Medulla oblongata (tissue), 1 donor: ENCODE data around the gene RAPGEF6.
"Not testable (repeated sequence)": the region's sequence is repeated elsewhere in the genome, so short reads cannot be mapped to it uniquely, and the experiment has no call there.

Source experiments
- DNase-seq: peaks from one replicate; pipeline ENCODE4 v3.0.0-alpha.2; 2015; ENCODE audit errors: extremely low spot score

Gene RAPGEF6

GRCh38 chr5:131610198-131611063 is 24.6 kb downstream of the RAPGEF6 start:
- no peak for DNase-seq

- DNase-seq: no peak
These were observed 25.3 kb downstream of the RAPGEF6 start for GRCh38 chr5:131609774-131610173.

- DNase-seq: no peak
These were observed 26.4 kb downstream of the RAPGEF6 start for GRCh38 chr5:131608597-131608996.

- no peak for DNase-seq
These were observed 27.0 kb downstream of the RAPGEF6 start for GRCh38 chr5:131607903-131608540.

GRCh38 chr5:131607418-131607817 is 27.6 kb downstream of the RAPGEF6 start:
- no peak for DNase-seq

- DNase-seq: no peak
These were observed 29.9 kb downstream of the RAPGEF6 start for GRCh38 chr5:131605086-131605485.

- DNase-seq: no peak
These were observed 39.7 kb downstream of the RAPGEF6 start for GRCh38 chr5:131595088-131596033.

- no peak for DNase-seq
These were observed 41.1 kb downstream of the RAPGEF6 start for GRCh38 chr5:131593921-131594320.

GRCh38 chr5:131593436-131593835 is 41.6 kb downstream of the RAPGEF6 start:
- not testable (repeated sequence) for DNase-seq

GRCh38 chr5:131589510-131590348 is 45.3 kb downstream of the RAPGEF6 start:
- DNase-seq: peak; percentile 80

- no peak for DNase-seq
These were observed 47.5 kb downstream of the RAPGEF6 start for GRCh38 chr5:131587541-131587940.

- DNase-seq: no peak
These were observed 53.3 kb downstream of the RAPGEF6 start for GRCh38 chr5:131581702-131582101.

GRCh38 chr5:131579917-131580671 is 54.9 kb downstream of the RAPGEF6 start:
- DNase-seq: no peak

- DNase-seq: no peak
These were observed 59.3 kb downstream of the RAPGEF6 start for GRCh38 chr5:131575660-131576227.

- DNase-seq: no peak
These were observed 63.3 kb downstream of the RAPGEF6 start for GRCh38 chr5:131571669-131572168.

- DNase-seq: no peak
These were observed 64.3 kb downstream of the RAPGEF6 start for GRCh38 chr5:131570757-131571156.

GRCh38 chr5:131564229-131564652 is 70.8 kb downstream of the RAPGEF6 start:
- no peak for DNase-seq

- no peak for DNase-seq
These were observed 71.4 kb downstream of the RAPGEF6 start for GRCh38 chr5:131563434-131564228.

GRCh38 chr5:131550606-131551005 is 84.4 kb downstream of the RAPGEF6 start:
- DNase-seq: no peak
